IPS DF 6.9 (cell line): ENCODE data around the gene ARVCF.

Experiments used
- DNase-seq: peaks from one replicate; pipeline ENCODE4 v3.0.0-alpha.2; 2013; ENCODE audit warnings: low read depth, low spot score
- H3K27ac ChIP-seq: one replicate; pipeline ENCODE4 v1.5.1; 2013; ENCODE audit warnings: low read length, control low read depth
- H3K27me3 ChIP-seq: 2 replicates; pipeline ENCODE4 v1.6.1; 2013; ENCODE audit warnings: mild to moderate bottlenecking, low read length; ENCODE audit not compliant: control insufficient read depth, insufficient read depth
- H3K36me3 ChIP-seq: 2 replicates; pipeline ENCODE4 v1.6.1; 2013; ENCODE audit warnings: low read length; ENCODE audit not compliant: control insufficient read depth, insufficient read depth
- H3K4me1 ChIP-seq: 2 replicates; pipeline ENCODE4 v1.6.1; 2013; ENCODE audit warnings: low read length; ENCODE audit not compliant: control insufficient read depth, insufficient read depth
- H3K4me3 ChIP-seq: 2 replicates; pipeline ENCODE4 v1.5.1; 2013; ENCODE audit warnings: mild to moderate bottlenecking, low read length
- H3K9me3 ChIP-seq: 2 replicates; pipeline ENCODE4 v1.6.1; 2013; ENCODE audit warnings: low read length, inconsistent platforms; ENCODE audit not compliant: control insufficient read depth, insufficient read depth
- WGBS: extraction: QIAGEN DNeasy Blood & Tissue Kit; methylation state at CpG from one replicate; pipeline ENCODE4 v1.1.7; 2013; ENCODE audit warnings: mixed read lengths, missing lambda C conversion rate; ENCODE audit not compliant: insufficient read length, insufficient coverage; 5-methylcytosine and 5-hydroxymethylcytosine counted together

Gene ARVCF

GRCh38 chr22:20022231-20022977, 5.8 kb upstream of the ARVCF start:
- no CpG with 5 or more reads among the region's 11 CpGs for WGBS

GRCh38 chr22:20021196-20022181, 4.9 kb upstream of the ARVCF start:
- Histone ChIP-seq H3K9me3 (no peaks in the 10 kb centered on the region), H3K27me3 (peaks cover 18% of the 10 kb centered on the region), H3K27ac (no peak overlapping the region), H3K4me1 (peaks cover 3% of the 10 kb centered on the region; the same call in 1 of the 2 replicates), H3K36me3 (no peaks in the 10 kb centered on the region), H3K4me3 (peak overlapping the region; percentile 80; the same call in 1 of the 2 replicates)
- WGBS, result no CpG with 5 or more reads among the region's 36 CpGs
- no peak for DNase-seq

More at GRCh38 chr22:20022231-20022977, 5.8 kb upstream of the ARVCF start:
- H3K27me3 ChIP-seq, result peaks cover 15% of the 10 kb centered on the region
- no peak overlapping the region for H3K4me3 ChIP-seq
- no peak for DNase-seq
- peaks cover 3% of the 10 kb centered on the region; the same call in 1 of the 2 replicates for H3K4me1 ChIP-seq
- no peaks in the 10 kb centered on the region for H3K36me3 ChIP-seq
- no peaks in the 10 kb centered on the region for H3K9me3 ChIP-seq
- H3K27ac ChIP-seq, result no peak overlapping the region

- WGBS, result no CpG with 5 or more reads among the region's 61 CpGs
- H3K27ac ChIP-seq, result no peak within 1 kb of the TSS
These were observed 4.0 kb upstream of the ARVCF start, which contains the start of gene TANGO2 for GRCh38 chr22:20020533-20021195. TANGO2 (plus strand) TSS chr22:20021110; CDS start chr22:20036799, 15,689 bp downstream.

GRCh38 chr22:20019661-20020532, 3.3 kb upstream of the ARVCF start:
- WGBS, result no CpG with 5 or more reads among the region's 8 CpGs

More at GRCh38 chr22:20020533-20021195, 4.0 kb upstream of the ARVCF start, which contains the start of gene TANGO2:
- Histone ChIP-seq H3K4me1 (peaks cover 3% of the 10 kb centered on the region; the same call in 1 of the 2 replicates), H3K4me3 (peak within 1 kb of the TSS; percentile 80; the same call in 1 of the 2 replicates), H3K9me3 (no peaks in the 10 kb centered on the region), H3K27me3 (peaks cover 18% of the 10 kb centered on the region), H3K36me3 (no peaks in the 10 kb centered on the region)
- DNase-seq, result no peak

GRCh38 chr22:20018001-20018400, 1.4 kb upstream of the ARVCF start:
- no peak overlapping the region for H3K27ac ChIP-seq
- H3K4me3 ChIP-seq, result no peak overlapping the region
- H3K4me1 ChIP-seq, result peaks cover 3% of the 10 kb centered on the region; the same call in 1 of the 2 replicates
- WGBS, result no CpG with 5 or more reads among the region's 5 CpGs
- no peaks in the 10 kb centered on the region for H3K36me3 ChIP-seq
- H3K9me3 ChIP-seq, result no peaks in the 10 kb centered on the region
- H3K27me3 ChIP-seq, result peaks cover 20% of the 10 kb centered on the region
- DNase-seq, result no peak

More at GRCh38 chr22:20019661-20020532, 3.3 kb upstream of the ARVCF start:
- peaks cover 20% of the 10 kb centered on the region for H3K27me3 ChIP-seq
- H3K9me3 ChIP-seq, result no peaks in the 10 kb centered on the region
- no peak overlapping the region for H3K4me3 ChIP-seq
- no peaks in the 10 kb centered on the region for H3K36me3 ChIP-seq
- H3K4me1 ChIP-seq, result peaks cover 3% of the 10 kb centered on the region; the same call in 1 of the 2 replicates
- DNase-seq, result no peak
- H3K27ac ChIP-seq, result no peak overlapping the region

- no CpG with 5 or more reads among the region's 9 CpGs for WGBS
- Histone ChIP-seq H3K27ac (no peak overlapping the region), H3K9me3 (no peaks in the 10 kb centered on the region), H3K27me3 (peaks cover 20% of the 10 kb centered on the region), H3K4me3 (peak overlapping the region; percentile 83; the same call in 1 of the 2 replicates), H3K36me3 (no peaks in the 10 kb centered on the region), H3K4me1 (peaks cover 3% of the 10 kb centered on the region; the same call in 1 of the 2 replicates)
- no peak for DNase-seq
These were observed 967 bp upstream of the ARVCF start for GRCh38 chr22:20017622-20017958.

- Histone ChIP-seq H3K9me3 (no peaks in the 10 kb centered on the region), H3K4me1 (no peaks in the 10 kb centered on the region), H3K4me3 (peak overlapping the region; percentile 83), H3K27ac (no peak overlapping the region), H3K36me3 (no peaks in the 10 kb centered on the region), H3K27me3 (peaks cover 20% of the 10 kb centered on the region)
- WGBS, result no CpG with 5 or more reads among the region's 101 CpGs
- no peak for DNase-seq
These were observed 471 bp downstream of the ARVCF start for GRCh38 chr22:20015971-20016733.

- DNase-seq, result no peak
These were observed 1.4 kb downstream of the ARVCF start for GRCh38 chr22:20015187-20015625.

More at GRCh38 chr22:20015187-20015625, 1.4 kb downstream of the ARVCF start:
- no peaks in the 10 kb centered on the region for H3K4me1 ChIP-seq
- peaks cover 20% of the 10 kb centered on the region for H3K27me3 ChIP-seq
- WGBS, result no CpG with 5 or more reads among the region's 10 CpGs
- no peaks in the 10 kb centered on the region for H3K36me3 ChIP-seq
- H3K4me3 ChIP-seq, result no peak overlapping the region
- no peaks in the 10 kb centered on the region for H3K9me3 ChIP-seq
- H3K27ac ChIP-seq, result no peak overlapping the region
